ENCODE data around the gene PPM1B.
A peak's percentile ranks its signal among the peaks of the same experiment; 100 is the strongest.
"Not testable (repeated sequence)": the region's sequence is repeated elsewhere in the genome, so short reads cannot be mapped to it uniquely, and the experiment has no call there.

The PPM1B gene

DNA sequence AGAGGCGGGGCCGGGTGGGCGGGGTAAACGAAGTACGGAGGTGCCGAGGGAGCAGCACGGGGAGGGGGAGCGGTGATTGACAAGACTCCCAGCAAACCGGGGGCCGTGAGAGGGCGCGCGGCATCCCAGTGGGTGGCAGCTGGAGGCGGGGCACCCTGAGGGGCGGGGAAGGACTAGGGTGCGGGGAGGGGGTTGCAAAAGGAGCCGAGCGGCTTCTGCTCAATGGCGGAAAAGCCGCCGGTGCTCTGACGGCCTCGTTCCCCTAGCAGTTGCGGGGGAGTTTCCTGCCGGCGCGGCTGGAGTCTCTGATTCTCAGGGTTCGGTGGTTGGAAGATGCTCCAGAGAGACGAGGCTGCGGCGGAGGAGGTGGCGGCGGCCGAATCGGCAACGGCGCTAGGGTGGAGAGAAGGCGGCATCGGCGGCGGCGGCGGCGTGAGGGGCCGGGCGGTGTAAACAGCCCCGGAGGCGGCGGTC lies at the start of gene PPM1B:
Gene PPM1B (plus strand): TSS at position 195 of the 474 bp plus-strand sequence. CDS start 32,325 bp downstream, outside the sequence.
- peak; percentile 99 for DNase-seq (ENCODE audit: low read depth in 2 of 2)

- no peak for DNase-seq (ENCODE audit: low read depth in 2 of 2)
Measured at GRCh38 chr2:44119878-44120277, 48.8 kb upstream of the PPM1B start.

DNA sequence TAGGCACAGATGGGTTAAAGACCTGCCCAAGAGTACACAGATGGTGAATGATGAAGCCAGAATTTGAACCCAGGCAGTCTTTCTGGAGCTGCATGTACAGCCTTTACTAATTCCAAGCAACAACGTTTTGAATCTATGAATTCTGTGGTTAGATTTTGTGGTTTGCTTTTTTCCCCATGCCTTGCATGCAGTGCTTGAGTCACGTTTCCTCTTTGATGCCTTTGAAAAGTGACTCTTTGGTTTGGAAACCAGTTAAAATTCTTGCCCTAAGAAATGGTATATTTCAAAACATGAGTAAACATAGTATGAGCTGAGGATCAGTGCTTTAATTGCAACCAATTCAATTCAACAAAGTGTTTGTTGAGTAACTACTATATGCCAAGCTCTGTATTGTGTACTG lies 48.2 kb upstream of the PPM1B start:
- no peak for DNase-seq (ENCODE audit: low read depth in 2 of 2)

- DNase-seq (ENCODE audit: low read depth in 2 of 2), result no peak
Measured at GRCh38 chr2:44121899-44122298, 46.8 kb upstream of the PPM1B start.

GRCh38 chr2:44124500-44124899 lies 44.2 kb upstream of the PPM1B start:
- DNase-seq (ENCODE audit: low read depth in 2 of 2), result no peak

- DNase-seq (ENCODE audit: low read depth in 2 of 2), result no peak
Measured at GRCh38 chr2:44126106-44126797, 42.4 kb upstream of the PPM1B start.

DNA sequence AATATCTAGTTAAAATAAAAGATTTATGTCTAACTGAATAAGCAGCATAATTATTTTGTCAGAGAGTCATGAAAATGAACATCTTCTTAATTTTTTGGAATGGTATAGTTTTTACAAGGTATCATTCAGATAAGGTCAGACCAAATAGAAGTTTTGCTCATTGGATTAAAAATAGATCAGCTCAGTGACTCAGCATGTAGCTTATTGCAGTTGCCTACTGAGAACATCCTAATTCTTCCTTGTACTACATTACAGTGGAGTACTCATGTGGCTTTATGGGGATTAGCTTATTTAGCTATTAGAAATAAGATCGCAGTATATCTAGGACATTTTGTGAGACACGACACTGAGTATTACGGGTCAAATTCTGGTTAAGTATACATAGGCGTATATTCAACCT lies 38.2 kb upstream of the PPM1B start:
- no peak for DNase-seq (ENCODE audit: low read depth in 2 of 2)

GRCh38 chr2:44131177-44131576 lies 37.5 kb upstream of the PPM1B start:
- no peak for DNase-seq (ENCODE audit: low read depth in 2 of 2)

DNA sequence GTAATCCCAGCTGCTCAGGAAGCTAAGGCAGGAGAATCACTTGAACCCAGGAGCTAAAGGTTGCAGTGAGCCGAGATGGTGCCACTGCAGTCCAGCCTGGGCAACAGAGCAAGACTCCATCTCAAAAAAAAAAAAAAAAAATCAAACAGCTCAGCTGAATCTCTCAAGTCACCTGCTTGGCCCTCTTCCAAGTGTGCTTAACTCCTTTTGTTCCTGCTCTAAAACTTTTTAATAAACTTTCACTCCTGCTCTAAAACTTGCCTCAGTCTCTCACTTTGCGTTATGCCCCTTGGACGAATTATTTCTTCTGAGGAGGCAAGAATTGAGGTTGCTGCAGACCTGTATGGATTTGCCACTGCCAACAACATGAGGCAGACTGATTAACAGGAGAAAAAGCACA lies 35.1 kb upstream of the PPM1B start:
- DNase-seq (ENCODE audit: low read depth in 2 of 2), result not testable (repeated sequence)

DNA sequence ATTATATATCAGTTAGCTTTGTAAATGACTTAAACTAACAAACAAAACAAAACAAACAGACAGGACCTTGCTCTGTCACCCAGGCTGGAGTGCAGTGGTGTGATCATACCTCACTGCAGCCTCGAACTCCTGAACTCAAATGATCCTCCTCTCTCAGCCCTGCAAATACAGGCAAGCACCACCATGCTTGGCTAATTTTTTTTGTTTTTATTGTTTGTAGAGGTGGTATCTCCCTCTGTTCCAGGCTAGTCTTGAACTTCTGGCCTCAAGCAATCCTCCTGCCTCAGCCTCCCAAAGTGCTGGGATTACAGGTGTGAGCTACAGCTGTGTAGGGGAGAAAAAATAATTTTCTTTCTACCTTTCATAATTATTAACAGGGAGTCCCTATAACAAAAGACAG lies 33.8 kb upstream of the PPM1B start:
- no peak for DNase-seq (ENCODE audit: low read depth in 2 of 2)

DNA sequence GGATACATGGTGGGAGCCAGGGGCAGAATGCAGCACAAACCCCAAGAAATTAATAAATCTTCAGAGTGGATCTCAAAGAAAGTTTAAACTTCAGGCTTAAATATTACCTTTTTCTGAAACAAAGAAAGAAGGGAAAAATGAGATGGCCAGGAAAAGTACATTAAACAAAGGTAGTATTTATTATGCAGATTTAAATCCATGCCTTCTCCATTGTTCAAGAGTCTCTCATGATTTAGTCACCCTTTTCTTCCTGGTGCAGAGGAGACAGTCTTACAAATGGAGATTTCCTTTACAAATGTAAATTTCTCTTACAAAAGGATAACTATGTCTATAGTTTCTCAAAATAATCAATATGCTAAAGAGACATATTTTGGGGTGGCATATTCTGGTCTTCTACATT lies 33.4 kb upstream of the PPM1B start:
- no peak for DNase-seq (ENCODE audit: low read depth in 2 of 2)

- DNase-seq (ENCODE audit: low read depth in 2 of 2), result no peak
Measured at GRCh38 chr2:44135771-44136170, 32.9 kb upstream of the PPM1B start.

- no peak for DNase-seq (ENCODE audit: low read depth in 2 of 2)
Measured at GRCh38 chr2:44136252-44136651, 32.4 kb upstream of the PPM1B start.

GRCh38 chr2:44137048-44137447 lies 31.6 kb upstream of the PPM1B start:
- DNase-seq (ENCODE audit: low read depth in 2 of 2), result no peak

DNA sequence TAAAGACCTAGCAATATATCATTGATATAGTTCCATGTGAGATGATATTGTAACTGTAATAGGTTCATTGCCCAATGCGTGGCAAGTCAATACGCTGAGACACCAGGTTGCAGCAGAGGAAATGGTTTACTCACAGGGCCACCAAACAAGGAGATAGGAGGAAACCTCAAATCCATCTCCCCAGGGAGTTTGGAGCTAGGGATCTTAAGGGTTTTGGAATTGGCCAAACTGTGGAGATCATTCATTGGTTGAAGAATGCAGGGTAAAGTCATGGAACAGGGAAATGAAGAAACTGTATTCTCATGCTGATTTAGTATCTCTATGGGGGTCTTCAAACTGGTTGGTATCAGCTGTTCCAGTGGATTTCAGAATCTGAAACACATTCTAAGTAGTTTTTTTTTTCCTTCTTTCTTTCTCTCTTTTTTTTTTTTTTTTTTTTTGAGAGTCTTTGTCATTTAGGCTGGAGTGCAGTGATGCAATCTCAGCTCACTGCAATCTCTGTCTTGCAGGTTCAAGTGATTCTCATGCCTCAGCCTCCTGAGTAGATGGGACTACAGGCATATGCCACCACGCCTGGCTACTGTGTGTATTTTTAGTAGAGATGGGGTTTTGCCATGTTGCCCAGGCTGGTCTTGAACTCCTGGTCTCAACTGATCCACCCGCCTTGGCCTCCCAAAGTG lies 30.7 kb upstream of the PPM1B start:
- DNase-seq (ENCODE audit: low read depth in 2 of 2), result no peak

- no peak for DNase-seq (ENCODE audit: low read depth in 2 of 2)
Measured at GRCh38 chr2:44139741-44140140, 28.9 kb upstream of the PPM1B start.

DNA sequence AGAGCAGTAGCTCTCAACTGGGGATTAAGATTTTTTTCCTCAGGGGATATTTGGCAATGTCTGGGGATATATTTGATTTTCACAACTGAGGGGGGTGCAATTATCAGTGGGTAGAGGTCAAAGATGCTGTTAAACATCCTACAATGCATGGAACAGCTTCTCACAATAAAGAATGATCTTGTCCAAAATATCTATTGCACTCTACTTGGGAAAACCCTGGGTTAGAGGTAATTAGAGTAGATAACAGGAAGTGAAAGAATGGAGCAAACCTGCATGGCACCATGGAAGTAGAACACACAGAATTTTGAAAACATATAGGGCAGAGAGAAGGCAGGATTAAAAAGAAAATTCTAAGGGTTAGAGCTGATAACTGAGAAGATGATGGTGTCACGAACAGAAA lies 26.4 kb upstream of the PPM1B start:
- DNase-seq (ENCODE audit: low read depth in 2 of 2), result no peak

- no peak for DNase-seq (ENCODE audit: low read depth in 2 of 2)
Measured at GRCh38 chr2:44143701-44144100, 25.0 kb upstream of the PPM1B start.

- DNase-seq (ENCODE audit: low read depth in 2 of 2), result no peak
Measured at GRCh38 chr2:44148999-44149398, 19.7 kb upstream of the PPM1B start.

DNA sequence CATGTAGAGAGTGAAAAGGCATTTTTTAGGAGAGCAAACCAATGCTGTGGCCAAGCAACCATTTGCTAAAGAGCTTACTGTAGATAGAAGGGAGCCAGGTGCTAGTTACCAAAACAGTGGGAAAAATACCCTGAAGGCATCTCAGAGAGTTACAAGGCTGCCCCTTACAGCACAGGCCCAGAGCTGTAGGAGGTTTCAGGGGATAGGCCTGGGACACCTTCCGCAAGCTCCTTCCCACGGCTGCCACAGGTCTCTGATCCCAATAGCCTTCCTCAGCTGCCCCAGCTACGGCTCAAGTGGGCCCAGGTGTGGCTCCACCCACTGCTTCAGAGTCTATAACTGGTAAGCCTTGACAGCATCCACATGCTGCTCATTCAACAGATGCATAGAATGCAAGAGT lies 18.2 kb upstream of the PPM1B start:
- DNase-seq (ENCODE audit: low read depth in 2 of 2), result no peak

DNA sequence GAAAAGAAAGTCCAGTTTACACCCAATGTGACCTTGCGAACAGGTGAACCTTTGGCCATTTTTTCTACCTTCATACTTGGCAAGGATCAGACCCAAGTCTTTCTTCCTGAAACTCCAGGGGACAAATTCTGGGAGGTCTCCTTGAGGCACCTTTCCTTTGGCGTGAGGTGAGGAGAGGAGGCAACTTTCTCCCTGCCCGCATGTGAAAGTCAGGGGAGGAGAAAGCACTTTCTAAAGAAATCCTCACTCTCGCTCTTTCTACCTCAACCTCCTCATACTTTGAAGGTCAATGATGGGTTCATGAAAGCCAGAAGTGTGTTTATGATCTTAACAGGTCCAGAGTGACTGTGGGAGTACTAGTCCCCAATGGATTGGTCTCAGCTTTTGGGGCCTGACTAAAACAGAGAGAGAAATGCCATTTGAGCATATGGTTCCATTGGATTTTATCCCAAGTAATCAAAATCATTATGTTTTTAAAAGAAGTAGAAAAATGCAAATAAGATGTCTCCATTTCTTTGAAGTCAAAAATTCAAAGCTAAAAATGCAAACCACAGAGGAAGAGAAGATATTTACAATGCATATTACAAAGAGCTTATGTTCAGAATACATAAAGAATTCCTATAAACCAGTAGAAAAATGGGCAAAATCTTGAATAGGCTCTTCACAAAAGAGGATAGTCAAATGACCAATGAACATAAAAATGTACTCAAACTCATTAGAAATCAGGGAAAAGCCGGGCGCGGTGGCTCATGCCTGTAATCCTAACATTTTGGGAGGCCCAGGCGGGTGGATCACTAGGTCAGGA lies 15.6 kb upstream of the PPM1B start:
- no peak for DNase-seq (ENCODE audit: low read depth in 2 of 2)

DNA sequence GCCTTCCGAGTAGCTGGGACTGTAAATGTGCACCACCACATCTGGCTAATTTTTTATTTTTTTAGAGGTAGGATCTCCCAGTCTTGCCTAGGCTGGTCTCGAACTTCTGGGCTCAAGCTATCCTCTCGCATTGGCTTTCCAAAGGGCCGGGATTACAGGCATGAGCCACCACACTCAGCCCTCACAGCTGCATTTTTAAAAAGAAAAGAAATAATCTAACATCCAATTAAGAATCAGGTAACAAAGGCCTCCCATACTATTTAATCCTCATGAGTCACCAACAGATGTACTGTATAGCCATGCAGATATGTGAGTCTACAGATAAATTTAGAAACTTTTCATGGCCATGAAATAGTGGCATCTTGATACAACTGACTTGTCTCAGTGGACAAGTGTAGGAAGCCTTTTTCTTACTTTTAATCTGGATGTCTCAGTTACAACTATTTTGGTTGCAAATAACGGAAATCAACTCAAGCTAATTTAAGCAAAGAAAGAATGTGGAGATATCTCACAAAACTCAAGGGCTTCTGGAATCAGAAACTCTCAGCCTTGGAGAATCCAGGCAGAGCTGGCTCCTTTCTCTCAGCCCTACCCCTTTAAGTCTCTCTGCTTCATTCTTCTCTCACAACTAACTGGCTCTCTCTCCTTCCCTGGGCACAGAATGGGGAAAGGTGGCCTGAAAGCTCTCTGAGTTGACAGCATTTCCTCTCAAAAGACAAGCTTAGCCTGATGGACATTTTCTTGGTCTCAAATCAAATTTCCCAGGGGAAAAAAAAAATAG lies 12.8 kb upstream of the PPM1B start:
- no peak for DNase-seq (ENCODE audit: low read depth in 2 of 2)

All from stimulated activated CD8-positive, alpha-beta memory T cell treated with anti-CD3 and anti-CD28 coated beads, Interleukin-2, amount 100 ng/mL, for 48 hours (primary cell).